HCT116 (cell line): Measurements from ENCODE around the gene COG8. TPM values are rescaled to one million over a fixed set of nuclear protein-coding genes. Genes with fewer than 3 reads are reported as not detected.

Experiments used
- ATAC-seq: fragments of 200-7000 bp; cut with Tn5 transposase; 2 replicates; pipeline ENCODE4 v1.9.1; 2020; ENCODE audit warnings: mild to moderate bottlenecking, moderate library complexity
- BruUV-seq: library from RNA; stranded (reverse); fragments of 400-500 nt; replicated peaks from 2 replicates; lab custom pipeline; 2021; lab: Mats Ljungman, UMichigan
- CTCF ChIA-PET: fragments of 300-600 bp; sonication (Branson Sonifier 250); formaldehyde crosslinking; loops from one replicate; lab custom pipeline; 2021; ENCODE audit warnings: antibody characterized with exemption; lab: Charles Lee
- POLR2A ChIA-PET: fragments of 300-600, 350-600 bp; sonication (Branson Sonifier 250); formaldehyde crosslinking; loops from one replicate; lab custom pipeline; 2021; ENCODE audit warnings: antibody characterized with exemption; lab: Charles Lee
- RAD21 ChIA-PET, 2 experiments: fragments of 300-600 bp; sonication (Branson Sonifier 250); formaldehyde crosslinking; loops; one replicate each; lab custom pipeline; 2023; ENCODE audit warnings: low total read pairs in 2 of 2; ENCODE audit not compliant: uncharacterized antibody in 2 of 2, unreplicated experiment in 2 of 2, low non-redundant PET in 1 of 2; lab: Charles Lee
- DNase-seq: peaks from one replicate; pipeline ENCODE4 v3.0.0-alpha.2; 2010; ENCODE audit warnings: low read depth, low spot score
- H2AFZ ChIP-seq: fragments of 200-600 bp; shearing (Covaris generic), sonication (generic); 2 replicates; pipeline ENCODE4 v1.6.1; 2017; ENCODE audit warnings: low read depth, mixed run types, mixed read lengths, antibody characterized with exemption, low read length; ENCODE audit not compliant: poor library complexity, severe bottlenecking
- H3K27ac ChIP-seq: 2 replicates; pipeline ENCODE4 v1.5.1; 2012; ENCODE audit warnings: low read depth, low read length
- H3K27me3 ChIP-seq: fragments of 200-600 bp; sonication (generic); 2 replicates; pipeline ENCODE4 v1.6.1; 2016; ENCODE audit warnings: mixed run types, low read length, mixed read lengths; ENCODE audit not compliant: insufficient read depth
- H3K36me3 ChIP-seq, 2 experiments: fragments of 200-500 bp in 1 of 2; fragments of 200-600 bp in 1 of 2; sonication (Bioruptor generic) in 1 of 2; sonication (generic) in 1 of 2; 2 replicates each; pipeline versions ENCODE4 v1.5.1 to v1.6.1; 2014 to 2016; ENCODE audit warnings: low read length in 2 of 2, inconsistent platforms in 1 of 2, mixed read lengths in 1 of 2, mixed run types in 1 of 2; ENCODE audit not compliant: insufficient read depth in 2 of 2, control insufficient read depth in 1 of 2
- H3K4me1 ChIP-seq, 2 experiments: fragments of 200-600 bp in 1 of 2; sonication (generic) in 1 of 2; 2 replicates each; pipeline versions ENCODE4 v1.5.1 to v1.6.1; 2012 to 2017; ENCODE audit warnings: low read length in 2 of 2, inconsistent platforms in 1 of 2, mild to moderate bottlenecking in 1 of 2, mixed read lengths in 1 of 2, mixed run types in 1 of 2, moderate library complexity in 1 of 2; ENCODE audit not compliant: insufficient read depth in 2 of 2, control insufficient read depth in 1 of 2
- H3K4me2 ChIP-seq: fragments of 200-600 bp; sonication (generic); 2 replicates; pipeline ENCODE4 v1.6.1; 2017; ENCODE audit warnings: mixed run types, low read length, mixed read lengths
- H3K4me3 ChIP-seq, 2 experiments: fragments of 200-600 bp in 1 of 2; sonication (generic) in 1 of 2; replicated peaks in 1 of 2; 2 replicates each; pipeline ENCODE4 v1.5.1; 2011 to 2016; ENCODE audit warnings: low read length in 2 of 2, control low read depth in 1 of 2, low read depth in 1 of 2, mild to moderate bottlenecking in 1 of 2, mixed read lengths in 1 of 2, mixed run types in 1 of 2
- H3K79me2 ChIP-seq: fragments of 200-600 bp; sonication (generic); 2 replicates; pipeline ENCODE4 v1.6.1; 2017; ENCODE audit warnings: mild to moderate bottlenecking, mixed run types, low read length, moderate library complexity, mixed read lengths; ENCODE audit not compliant: insufficient read depth
- H3K9ac ChIP-seq: fragments of 200-600 bp; sonication (generic); 2 replicates; pipeline ENCODE4 v1.6.1; 2016; ENCODE audit warnings: low read length, mixed read lengths
- H3K9me2 ChIP-seq: fragments of 200-600 bp; sonication (generic), shearing (Covaris generic); 2 replicates; pipeline ENCODE4 v1.6.1; 2017; ENCODE audit warnings: mixed run types, mild to moderate bottlenecking, moderate library complexity; ENCODE audit not compliant: insufficient read depth
- H3K9me3 ChIP-seq, 2 experiments: fragments of 200-500 bp in 1 of 2; fragments of 200-600 bp in 1 of 2; sonication (Bioruptor generic) in 1 of 2; sonication (generic) in 1 of 2; 2 replicates each; pipeline ENCODE4 v1.6.1; 2014 to 2017; ENCODE audit warnings: low read length in 2 of 2, mixed read lengths in 2 of 2, inconsistent platforms in 1 of 2, low read depth in 1 of 2, mild to moderate bottlenecking in 1 of 2, mixed run types in 1 of 2, moderate library complexity in 1 of 2; ENCODE audit not compliant: control insufficient read depth in 1 of 2, insufficient read depth in 1 of 2
- H4K20me1 ChIP-seq: fragments of 200-600 bp; sonication (generic), shearing (Covaris generic); 2 replicates; pipeline ENCODE4 v1.6.1; 2017; ENCODE audit warnings: mixed run types, mild to moderate bottlenecking, moderate library complexity; ENCODE audit not compliant: insufficient read depth
- SRF ChIP-seq: IDR thresholded peaks from 2 replicates; pipeline ENCODE4 v1.6.1; 2012; ENCODE audit warnings: low read depth
- TCF7L2 ChIP-seq: IDR thresholded peaks from 2 replicates; pipeline ENCODE4 v1.7.0; 2011; ENCODE audit warnings: borderline replicate concordance, inconsistent platforms; ENCODE audit not compliant: insufficient read depth, insufficient read length; ENCODE audit errors: extremely low read depth
- intact Hi-C: fragments of 100-400 bp; cut with micrococcal nuclease; formaldehyde crosslinking; loops from 2 replicates; pipeline ENCODE4 v1.10.0; 2022
- total RNA-seq: library from RNA; stranded (reverse); gene quantifications from one replicate; pipeline ENCODE4 v1.2.1, GENCODE V29; 2021; ENCODE audit not compliant: unreplicated experiment
- TF ChIP-seq, protein P1 (sequence below), 3 experiments: fragments of 200-600 bp in 1 of 3; sonication (generic) in 1 of 3; IDR thresholded peaks in 2 of 3; conservative IDR thresholded peaks in 1 of 3; 2 replicates each; pipeline ENCODE4 v1.5.1; 2012 to 2017; ENCODE audit warnings: low read depth in 2 of 3, low read length in 2 of 3, antibody characterized with exemption in 1 of 3, borderline replicate concordance in 1 of 3, control low read depth in 1 of 3, mild to moderate bottlenecking in 1 of 3, mixed read lengths in 1 of 3, mixed run types in 1 of 3, moderate library complexity in 1 of 3; ENCODE audit not compliant: insufficient read depth in 1 of 3
- TF ChIP-seq, protein P2 (sequence below): IDR thresholded peaks from 2 replicates; pipeline ENCODE4 v1.6.1; 2011; ENCODE audit warnings: mild to moderate bottlenecking, low read length, moderate library complexity; ENCODE audit not compliant: insufficient replicate concordance; ENCODE audit errors: extremely low read depth
- TF ChIP-seq, protein P3 (sequence below): IDR thresholded peaks from 2 replicates; pipeline ENCODE4 v1.6.1; 2012; ENCODE audit warnings: low read depth

Gene COG8
- total RNA-seq, 1 experiment from 2014 or later = 50.3 TPM

DNA sequence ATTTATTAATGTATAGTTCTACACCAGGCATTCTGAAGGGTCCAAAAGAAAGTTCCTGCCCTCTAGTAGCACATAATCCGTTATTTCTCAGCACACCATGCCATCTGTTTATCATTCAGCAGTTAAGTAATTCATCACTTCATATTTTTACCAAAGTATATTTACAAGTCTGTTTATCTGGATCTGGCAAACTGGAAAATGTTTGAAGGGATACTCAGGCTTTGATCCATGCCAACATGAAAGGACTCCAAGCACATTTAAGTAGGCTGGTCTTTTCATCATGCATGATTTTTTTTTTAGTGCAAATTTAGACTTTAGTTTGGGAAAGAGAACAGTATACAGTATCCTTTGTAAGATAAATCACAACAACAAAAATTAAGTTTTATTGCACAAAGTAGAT lies 32.3 kb downstream of the COG8 start:
- Histone ChIP-seq H2AFZ (no peak overlapping the region), H3K9me2 (no peaks in the 10 kb centered on the region), H3K36me3 (peaks cover 0 to 4% of the 10 kb centered on the region in 2 experiments; a peak in 1 of 4 replicates), H3K4me2 (no peak overlapping the region), H3K79me2 (peaks cover 8% of the 10 kb centered on the region), H3K27me3 (no peaks in the 10 kb centered on the region), H3K9me3 (no peaks in the 10 kb centered on the region), H3K4me3 (no peak overlapping the region), H4K20me1 (no peaks in the 10 kb centered on the region)
- no peak for DNase-seq
- no peak for ATAC-seq
- CTCF ChIA-PET = no interaction called here
- TF ChIP-seq, protein P1, sequence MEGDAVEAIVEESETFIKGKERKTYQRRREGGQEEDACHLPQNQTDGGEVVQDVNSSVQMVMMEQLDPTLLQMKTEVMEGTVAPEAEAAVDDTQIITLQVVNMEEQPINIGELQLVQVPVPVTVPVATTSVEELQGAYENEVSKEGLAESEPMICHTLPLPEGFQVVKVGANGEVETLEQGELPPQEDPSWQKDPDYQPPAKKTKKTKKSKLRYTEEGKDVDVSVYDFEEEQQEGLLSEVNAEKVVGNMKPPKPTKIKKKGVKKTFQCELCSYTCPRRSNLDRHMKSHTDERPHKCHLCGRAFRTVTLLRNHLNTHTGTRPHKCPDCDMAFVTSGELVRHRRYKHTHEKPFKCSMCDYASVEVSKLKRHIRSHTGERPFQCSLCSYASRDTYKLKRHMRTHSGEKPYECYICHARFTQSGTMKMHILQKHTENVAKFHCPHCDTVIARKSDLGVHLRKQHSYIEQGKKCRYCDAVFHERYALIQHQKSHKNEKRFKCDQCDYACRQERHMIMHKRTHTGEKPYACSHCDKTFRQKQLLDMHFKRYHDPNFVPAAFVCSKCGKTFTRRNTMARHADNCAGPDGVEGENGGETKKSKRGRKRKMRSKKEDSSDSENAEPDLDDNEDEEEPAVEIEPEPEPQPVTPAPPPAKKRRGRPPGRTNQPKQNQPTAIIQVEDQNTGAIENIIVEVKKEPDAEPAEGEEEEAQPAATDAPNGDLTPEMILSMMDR (IDR thresholded peaks at IDR 0.05 in 2 of 3, conservative IDR thresholded peaks at IDR 0.05 in 1 of 3; ENCODE audit: borderline replicate concordance in 1 of 3, insufficient read depth in 1 of 3, low read depth in 2 of 3, low read length in 2 of 3) = no peak
- TF ChIP-seq, protein P2, sequence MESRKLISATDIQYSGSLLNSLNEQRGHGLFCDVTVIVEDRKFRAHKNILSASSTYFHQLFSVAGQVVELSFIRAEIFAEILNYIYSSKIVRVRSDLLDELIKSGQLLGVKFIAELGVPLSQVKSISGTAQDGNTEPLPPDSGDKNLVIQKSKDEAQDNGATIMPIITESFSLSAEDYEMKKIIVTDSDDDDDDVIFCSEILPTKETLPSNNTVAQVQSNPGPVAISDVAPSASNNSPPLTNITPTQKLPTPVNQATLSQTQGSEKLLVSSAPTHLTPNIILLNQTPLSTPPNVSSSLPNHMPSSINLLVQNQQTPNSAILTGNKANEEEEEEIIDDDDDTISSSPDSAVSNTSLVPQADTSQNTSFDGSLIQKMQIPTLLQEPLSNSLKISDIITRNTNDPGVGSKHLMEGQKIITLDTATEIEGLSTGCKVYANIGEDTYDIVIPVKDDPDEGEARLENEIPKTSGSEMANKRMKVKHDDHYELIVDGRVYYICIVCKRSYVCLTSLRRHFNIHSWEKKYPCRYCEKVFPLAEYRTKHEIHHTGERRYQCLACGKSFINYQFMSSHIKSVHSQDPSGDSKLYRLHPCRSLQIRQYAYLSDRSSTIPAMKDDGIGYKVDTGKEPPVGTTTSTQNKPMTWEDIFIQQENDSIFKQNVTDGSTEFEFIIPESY = no peak
- TF ChIP-seq TCF7L2 = no peak
- TF ChIP-seq SRF = no peak
- TF ChIP-seq, protein P3, sequence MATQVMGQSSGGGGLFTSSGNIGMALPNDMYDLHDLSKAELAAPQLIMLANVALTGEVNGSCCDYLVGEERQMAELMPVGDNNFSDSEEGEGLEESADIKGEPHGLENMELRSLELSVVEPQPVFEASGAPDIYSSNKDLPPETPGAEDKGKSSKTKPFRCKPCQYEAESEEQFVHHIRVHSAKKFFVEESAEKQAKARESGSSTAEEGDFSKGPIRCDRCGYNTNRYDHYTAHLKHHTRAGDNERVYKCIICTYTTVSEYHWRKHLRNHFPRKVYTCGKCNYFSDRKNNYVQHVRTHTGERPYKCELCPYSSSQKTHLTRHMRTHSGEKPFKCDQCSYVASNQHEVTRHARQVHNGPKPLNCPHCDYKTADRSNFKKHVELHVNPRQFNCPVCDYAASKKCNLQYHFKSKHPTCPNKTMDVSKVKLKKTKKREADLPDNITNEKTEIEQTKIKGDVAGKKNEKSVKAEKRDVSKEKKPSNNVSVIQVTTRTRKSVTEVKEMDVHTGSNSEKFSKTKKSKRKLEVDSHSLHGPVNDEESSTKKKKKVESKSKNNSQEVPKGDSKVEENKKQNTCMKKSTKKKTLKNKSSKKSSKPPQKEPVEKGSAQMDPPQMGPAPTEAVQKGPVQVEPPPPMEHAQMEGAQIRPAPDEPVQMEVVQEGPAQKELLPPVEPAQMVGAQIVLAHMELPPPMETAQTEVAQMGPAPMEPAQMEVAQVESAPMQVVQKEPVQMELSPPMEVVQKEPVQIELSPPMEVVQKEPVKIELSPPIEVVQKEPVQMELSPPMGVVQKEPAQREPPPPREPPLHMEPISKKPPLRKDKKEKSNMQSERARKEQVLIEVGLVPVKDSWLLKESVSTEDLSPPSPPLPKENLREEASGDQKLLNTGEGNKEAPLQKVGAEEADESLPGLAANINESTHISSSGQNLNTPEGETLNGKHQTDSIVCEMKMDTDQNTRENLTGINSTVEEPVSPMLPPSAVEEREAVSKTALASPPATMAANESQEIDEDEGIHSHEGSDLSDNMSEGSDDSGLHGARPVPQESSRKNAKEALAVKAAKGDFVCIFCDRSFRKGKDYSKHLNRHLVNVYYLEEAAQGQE = no peak
- TF ChIP-seq, all 23 proteins: peak for 0
- no TSS peak for BruUV-seq
- H3K4me1 ChIP-seq = peaks cover 4 to 11% of the 10 kb centered on the region in 2 experiments
- ChIA-PET POLR2A (no interaction called here), RAD21 (no interaction called here)
- no peak overlapping the region for H3K27ac ChIP-seq
- H3K9ac ChIP-seq = no peak overlapping the region
- intact Hi-C loops = no loop called here
